Fibroblast of skin of left biceps (primary cell): ENCODE data around the gene ABCC5.
"Not testable (repeated sequence)": the region's sequence is repeated elsewhere in the genome, so short reads cannot be mapped to it uniquely, and the experiment has no call there.

ENCODE experiments used
- DNase-seq, 2 experiments: peaks; one replicate each; pipeline ENCODE4 v3.0.0-alpha.2; 2013; ENCODE audit warnings: low read depth in 2 of 2

ABCC5 gene

DNA sequence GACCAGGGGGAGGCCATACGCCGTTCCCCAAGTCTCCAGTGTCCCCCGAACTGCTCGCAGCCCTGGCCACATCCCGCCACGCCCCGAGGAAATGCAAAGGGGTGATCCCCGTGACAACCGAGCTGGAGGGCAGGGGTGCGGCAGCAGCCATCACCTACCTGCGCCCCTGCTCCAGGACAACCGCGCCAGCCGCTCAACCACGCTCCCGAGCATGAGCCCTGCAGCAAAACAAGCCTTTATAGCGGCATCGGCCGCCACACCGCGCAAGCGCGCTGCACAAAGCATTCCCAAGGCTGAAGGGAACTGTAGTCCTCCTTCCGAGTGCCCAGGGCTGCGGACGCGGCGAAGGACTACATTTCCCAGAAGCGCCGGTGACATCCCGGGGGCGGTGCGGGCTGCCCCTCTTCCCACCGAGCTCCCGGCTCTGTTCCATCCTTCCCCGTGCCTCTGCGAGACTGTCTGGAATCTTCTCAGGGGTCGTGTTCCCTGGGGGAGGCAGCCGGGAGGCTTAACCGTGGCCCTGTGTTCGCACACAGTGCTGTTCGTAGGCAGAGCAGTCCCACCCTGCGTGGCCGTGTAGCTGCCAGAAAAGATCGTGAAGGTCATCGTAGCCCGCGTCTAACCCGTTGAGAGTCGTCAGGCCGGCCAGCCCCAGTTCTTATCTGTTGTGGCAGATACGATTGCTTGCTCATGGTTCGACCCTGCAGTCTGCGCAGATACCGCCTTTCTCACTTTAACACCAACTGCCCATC lies at the start of gene ABCC5:
Gene ABCC5, minus strand, starts transcription at position 213 of the 752 bp plus-strand sequence. CDS start 3,492 bp downstream, outside the sequence.
- DNase-seq = peak; percentile 79 to 80

DNA sequence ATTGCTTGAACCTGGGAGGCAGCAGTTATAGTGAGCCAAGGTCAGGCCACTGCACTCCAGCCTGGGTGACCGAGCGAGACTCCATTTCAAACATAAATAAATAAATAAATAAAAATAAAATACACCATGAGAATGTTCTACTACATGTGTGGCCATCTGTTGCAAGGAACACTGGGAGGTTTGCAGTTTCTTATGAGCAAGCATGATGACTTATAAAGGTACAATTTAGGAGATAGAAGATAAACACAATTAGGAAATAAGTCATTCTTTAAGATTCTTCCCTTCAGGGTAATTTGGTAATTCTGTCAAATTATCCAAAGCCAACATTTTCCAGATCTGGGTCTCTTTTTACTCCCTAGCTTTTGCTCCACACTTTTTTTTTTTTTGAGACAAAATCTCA lies 48.5 kb upstream of the ABCC5 start:
- DNase-seq = no peak

DNA sequence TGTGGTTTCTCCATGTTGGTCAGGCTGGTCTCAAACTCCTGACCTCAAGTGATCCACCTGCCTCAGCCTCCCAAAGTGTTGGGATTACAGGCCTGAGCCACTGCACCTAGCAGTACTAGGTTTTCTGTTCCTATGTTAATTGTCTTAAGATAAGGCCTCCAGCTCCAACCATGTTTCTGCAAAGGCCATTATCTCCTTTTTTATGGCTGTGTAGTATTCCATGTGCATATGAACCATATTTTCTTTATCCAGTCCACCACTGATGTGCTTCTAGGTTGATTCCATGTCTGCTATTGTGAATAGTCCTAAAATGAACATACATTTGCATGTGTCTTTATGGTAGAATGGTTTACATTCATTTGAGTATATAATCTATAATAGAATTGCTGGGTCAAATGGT lies 45.0 kb upstream of the ABCC5 start:
- no peak for DNase-seq

DNA sequence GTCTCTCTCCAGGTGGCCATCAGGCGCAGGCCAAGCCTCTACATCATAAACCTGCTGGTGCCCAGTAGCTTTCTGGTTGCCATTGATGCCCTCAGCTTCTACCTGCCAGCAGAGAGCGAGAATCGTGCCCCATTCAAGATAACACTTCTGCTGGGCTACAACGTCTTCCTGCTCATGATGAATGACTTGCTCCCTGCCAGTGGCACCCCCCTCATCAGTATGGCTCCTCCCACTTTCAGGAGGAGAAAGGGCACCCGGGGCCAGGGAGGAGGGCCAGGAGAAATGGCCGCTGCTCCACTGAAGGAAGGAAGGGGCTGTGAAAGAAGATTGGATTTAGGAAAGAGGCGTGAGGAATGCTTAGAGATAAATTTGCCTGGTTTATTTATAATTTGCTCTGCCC lies 41.7 kb upstream of the ABCC5 start:
- no peak for DNase-seq

DNA sequence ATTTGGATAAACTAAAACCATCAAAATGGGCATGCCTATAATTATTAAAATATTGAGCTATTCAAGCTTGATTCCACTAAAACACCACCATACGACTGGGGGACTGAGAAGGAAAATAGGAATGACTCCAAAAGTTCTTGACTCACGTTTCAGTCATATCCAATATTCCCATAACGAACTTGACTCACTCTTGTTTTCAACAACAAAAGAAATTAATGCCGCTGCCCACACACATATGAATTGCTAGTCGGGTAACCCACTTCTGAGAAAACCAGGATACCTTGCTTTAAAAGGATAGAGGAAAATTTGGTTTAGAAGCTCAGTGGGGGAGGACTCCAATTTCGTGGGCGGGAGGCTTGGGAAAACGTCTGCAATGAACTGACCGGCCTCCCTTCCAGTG lies 40.3 kb upstream of the ABCC5 start:
- DNase-seq = peak; percentile 6 to 19

DNA sequence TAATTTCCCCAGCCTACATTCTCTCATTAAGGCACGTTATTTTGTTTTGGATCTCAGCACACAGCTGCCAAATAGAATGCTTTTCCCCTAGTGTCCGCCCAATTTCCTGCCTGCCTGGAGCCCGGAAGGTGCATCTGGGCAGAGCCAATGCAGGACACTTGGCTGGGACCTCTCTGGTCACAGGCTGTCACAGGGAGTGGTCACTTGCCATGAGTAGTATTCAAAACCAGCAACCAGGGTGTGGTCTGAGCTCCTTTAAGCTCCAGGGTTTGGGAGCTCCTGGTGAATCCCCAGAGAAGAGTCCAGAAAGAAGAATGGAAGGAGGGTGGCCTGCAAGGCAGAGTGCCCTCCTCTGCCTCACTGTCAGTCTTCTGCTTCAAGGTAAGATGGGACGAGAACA lies 35.1 kb upstream of the ABCC5 start, which contains the start of gene HTR3C:
Gene HTR3C, plus strand, starts transcription at position 281 of the 400 bp plus-strand sequence. Its CDS starts 34 bp downstream, at position 315.
- DNase-seq = no peak

DNA sequence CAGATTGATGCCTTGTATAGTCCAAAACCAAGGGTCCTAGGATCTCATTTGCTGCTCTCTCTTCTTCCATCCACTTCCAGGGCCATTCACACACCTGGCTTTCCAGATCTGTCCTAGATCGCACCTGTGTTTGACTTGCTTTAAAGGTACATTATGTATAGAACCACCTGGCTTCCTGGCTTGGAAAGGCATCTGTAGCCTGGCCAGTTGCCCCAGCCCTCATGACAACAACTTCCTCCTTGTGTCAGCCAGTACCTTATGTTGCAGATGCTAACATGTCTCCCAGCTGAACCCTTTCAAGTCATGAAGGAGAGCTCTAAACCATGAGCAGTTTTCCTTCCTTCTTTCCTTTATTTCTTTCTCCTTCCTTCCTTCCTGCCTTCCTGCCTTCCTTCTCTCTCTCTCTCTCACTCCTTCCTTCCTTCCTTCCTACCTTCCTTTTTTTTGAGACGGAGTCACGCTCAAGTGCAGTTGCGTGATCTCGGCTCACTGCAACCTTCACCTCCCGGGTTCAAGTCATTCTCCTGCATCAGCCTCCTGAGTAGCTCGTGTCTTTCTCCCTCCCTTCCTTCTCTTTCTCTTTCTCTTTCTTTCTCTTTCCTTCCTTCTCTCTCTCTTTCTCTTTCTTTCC lies 32.6 kb upstream of the ABCC5 start:
- DNase-seq = no peak

DNA sequence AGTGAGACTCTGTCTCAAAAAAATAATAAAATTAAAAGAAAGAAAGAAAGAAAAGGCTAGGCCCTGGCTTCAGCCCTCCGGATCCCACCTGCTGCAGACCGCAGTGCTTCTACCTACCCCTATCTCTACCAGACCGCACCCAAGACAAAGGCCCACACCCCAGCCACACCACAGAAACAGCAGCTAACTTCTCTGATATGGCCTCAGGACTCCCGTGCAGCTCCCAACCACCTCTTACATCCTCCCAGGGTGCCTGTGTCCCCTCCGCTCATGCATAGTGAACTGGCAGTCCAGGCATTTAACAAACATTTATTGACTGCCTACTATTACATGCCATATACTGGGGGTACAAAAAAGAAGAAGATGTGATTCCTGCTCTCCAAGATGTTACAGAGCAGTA lies 28.3 kb upstream of the ABCC5 start:
- no peak for DNase-seq

DNA sequence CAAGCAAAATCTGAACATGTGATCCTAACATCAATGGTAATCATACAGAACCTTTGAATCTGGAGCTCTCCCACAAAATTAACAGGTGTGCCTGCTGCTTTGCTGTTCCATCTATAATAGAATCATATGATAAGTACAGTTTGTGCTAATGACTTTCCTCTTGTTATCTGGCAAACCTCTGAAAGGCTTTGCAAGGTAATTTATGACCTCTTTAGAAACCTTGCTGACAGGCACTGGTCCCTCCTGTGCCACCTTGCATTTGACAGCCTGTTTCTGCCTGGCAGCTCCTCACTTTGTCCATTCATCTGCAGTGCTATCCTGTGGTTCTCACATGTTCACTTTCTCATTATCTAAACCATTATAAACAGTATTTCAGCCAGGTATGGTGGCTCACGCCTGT lies 24.9 kb upstream of the ABCC5 start:
- DNase-seq = no peak

DNA sequence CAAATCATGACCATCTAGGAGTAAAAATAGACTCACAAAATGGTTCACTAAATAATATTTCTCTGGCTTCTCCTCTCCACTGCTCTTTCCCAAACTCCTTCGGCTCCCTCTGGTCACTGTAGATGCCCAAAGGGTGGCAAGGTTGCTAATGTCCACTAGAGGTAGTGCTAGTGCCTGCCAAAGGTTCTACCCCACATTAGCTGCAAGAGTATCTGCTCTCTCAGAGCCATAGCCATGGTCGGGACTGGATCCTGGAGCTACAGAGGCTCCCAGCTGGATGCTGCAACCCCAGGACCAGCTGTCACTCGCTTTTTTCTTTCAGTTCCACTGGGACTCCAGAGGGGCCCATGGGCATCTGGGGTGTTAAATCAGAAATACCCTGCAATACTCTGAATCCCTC lies 22.3 kb upstream of the ABCC5 start:
- DNase-seq = no peak

DNA sequence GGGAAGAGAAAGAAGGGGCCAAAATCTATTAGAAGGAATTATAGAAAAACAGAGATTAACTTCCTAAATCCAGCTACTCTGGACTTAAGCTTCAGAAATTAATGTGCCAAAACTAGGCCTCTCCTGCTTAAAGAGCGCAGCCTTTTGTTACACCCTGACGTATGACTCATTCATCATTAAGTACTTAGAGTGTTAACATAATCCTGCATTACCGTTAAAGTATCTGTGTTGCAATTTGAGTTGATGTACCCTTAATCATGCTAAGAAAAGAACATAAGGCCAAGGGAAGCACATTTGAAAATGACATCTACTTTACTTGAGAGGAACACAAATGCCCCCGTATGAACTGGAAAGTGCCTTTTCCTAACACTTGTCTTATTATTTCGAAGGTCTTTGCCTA lies 21.7 kb upstream of the ABCC5 start:
- no peak for DNase-seq

DNA sequence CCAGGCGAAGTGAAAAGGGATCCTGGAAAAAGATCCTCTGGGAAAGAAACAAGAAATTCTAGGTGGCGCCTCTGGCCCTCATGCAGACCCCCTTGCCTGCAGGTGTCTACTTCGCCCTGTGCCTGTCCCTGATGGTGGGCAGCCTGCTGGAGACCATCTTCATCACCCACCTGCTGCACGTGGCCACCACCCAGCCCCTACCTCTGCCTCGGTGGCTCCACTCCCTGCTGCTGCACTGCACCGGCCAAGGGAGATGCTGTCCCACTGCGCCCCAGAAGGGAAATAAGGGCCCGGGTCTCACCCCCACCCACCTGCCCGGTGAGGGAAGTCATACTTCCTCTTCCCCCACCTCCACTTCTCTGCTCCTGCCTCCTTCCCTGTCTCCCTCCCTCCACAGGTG lies 20.6 kb upstream of the ABCC5 start:
- DNase-seq = not testable (repeated sequence)

DNA sequence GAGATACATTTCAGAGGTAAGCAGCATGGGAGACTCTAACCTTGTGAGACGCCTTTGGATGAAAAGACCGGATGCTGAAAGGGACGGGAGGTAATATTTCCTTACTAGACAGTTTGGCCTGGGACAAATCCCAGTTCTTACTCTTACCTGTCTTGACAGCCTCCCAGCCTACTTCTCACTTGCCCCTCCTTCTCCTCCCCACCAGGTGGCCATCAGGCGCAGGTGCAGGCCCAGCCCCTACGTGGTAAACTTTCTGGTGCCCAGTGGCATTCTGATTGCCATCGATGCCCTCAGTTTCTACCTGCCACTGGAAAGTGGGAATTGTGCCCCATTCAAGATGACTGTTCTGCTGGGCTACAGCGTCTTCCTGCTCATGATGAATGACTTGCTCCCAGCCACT lies 20.1 kb upstream of the ABCC5 start:
- no peak for DNase-seq

DNA sequence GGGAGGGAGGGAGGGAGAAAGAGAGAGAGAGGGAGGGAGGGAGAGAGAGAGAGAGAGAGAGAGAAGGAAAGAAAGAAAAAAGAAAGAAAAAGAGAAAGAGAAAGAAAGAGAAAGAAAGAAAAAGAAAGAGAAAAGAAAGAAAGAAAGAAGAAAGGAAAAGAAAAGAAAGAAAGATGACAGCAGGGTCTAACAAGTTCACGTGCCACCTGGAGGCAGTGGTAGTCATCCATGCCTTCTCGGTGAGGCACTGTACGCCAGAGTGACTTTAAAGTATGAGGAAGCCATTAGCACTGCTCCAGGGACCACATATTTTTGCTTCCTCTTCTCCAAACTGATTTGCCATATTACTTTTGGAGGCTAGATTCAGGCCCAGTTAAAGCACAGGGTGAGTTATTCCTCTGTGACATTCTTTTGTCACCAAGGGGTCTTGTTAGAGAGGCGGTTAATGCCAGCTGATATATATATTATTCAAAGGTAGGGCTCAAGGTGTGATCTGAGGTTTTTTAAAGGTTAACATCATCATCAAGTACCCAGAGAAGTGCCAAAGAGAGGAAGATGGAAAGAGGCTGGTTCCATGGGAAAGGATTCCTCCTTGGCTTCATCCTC lies 13.6 kb upstream of the ABCC5 start, which contains the start of gene HTR3D:
Gene HTR3D, plus strand, starts transcription at position 556 of the 606 bp plus-strand sequence. Its CDS starts 0 bp downstream, at position 556.
- no peak for DNase-seq

DNA sequence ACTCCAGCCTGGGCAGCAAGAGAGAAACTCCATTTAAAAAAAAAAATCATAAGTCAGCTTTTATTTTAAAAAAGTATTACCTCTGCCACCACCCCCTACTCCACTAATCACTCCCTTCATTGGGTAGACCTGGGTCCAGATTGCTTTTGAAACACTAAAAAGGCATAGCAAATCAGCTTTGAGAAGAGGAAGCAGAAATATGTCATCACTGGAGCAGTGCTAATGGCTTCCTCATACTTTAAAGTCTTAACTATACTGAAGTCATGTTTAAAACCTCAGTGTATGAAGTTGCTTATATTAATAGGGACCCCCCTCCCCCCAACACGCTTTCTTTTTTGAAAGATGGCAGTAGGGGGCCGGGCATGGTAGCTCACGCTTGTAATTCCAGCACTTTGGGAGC lies 12.9 kb upstream of the ABCC5 start:
- DNase-seq = no peak

DNA sequence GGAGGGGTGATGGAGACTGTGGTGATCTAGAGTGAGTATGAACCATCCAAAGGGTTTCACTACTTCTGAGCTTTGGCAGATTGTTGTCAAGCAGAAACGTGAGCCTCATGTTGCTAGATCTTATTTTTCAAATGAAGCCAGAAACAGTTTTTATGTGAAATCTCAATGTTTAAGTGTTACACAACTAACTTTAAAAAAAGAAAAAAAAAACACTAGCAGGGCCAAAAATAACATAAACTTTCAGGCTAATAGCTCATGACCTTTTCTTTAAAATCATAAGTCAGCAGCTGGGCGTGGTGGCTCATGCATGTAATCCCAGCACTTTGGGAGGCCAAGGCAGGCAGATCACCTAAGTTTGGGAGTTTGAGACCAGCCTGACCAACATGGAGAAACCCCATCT lies 11.8 kb upstream of the ABCC5 start:
- DNase-seq = no peak

DNA sequence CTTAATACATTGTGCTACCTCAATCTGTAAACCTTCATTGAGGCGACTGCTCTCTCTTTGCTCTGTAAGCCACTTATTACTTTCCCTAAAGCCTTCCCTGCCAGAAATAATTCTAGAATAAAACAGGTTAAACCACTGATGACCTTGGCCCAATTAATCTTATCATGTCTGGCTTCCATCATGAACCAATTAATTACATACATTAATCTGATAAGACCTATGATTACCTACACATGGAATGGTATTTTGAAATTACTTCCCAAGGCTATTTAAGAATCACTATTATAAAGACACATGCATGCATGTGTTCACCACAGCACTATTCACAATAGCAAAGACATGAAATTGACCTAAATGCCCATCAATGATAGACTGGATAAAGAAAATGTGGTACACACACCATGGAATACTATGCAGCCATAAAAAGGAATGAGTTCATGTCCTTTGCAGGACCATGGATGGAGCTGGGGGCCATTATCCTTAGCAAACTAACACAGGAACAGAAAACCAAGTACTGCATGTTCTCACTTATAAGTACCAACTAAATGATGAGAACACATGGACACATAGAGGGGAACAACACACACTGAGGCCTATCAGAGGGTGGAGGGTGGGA lies 10.7 kb upstream of the ABCC5 start:
- DNase-seq = not testable (repeated sequence)

DNA sequence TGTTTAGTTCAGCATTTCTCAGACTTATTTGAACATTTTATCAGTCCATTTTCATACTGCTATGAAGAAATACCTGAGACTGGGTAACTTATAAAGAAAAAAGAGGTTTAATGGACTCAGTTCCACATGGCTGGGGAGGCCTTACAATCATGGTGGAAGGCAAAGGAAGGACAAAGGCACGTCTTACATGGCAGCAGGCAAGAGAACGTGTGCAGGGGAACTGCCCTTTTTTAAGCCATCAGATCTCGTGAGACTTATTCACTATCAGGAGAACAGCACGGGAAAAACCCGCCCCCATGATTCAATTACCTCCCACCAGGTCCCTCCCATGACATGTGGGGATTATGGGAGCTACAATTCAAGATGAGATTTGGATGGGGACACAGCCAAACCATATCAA lies 7.6 kb upstream of the ABCC5 start:
- not testable (repeated sequence) for DNase-seq

DNA sequence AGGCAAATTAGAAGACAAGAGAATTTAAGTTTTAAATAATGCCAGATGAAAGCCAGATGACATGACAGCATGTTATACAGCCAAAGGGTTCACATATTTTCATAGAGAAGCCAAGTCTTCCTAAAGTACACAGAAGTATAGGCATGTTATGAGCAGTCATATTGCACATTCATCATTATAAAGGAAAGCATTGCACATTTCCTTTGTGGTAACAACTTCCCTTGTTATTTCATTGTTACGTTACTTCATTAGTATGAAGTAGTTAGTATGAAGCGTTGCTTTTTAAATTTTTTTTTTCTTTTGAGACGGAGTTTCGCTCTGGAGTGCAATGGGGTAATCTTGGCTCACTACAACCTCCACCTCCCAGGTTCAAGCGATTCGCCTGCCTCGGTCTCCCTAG lies 4.6 kb upstream of the ABCC5 start:
- DNase-seq = no peak

DNA sequence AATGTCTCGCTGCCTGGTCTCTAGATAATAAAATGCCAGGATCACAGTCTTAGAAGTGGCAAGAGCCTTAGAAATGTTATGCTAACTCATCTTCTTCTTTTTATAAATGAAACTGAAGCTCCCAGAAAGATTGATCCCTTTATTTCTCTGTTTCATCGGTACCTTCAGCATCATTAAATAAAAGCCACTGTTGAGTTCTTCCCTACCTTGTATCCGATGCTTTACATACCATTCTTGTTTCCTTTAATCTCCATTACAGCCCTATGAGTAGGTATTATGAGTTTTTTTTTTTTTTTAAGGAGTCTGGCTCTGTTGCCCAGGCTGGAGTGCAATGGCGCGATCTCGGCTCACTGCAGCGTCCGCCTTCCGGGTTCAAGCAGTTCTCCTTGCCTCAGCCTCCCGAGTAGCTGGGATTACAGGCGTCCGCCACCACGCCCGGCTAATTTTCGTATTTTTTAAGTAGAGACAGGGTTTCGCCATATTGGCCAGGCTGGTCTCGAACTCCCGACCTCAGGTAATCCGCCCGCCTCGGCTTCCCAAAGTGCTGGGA lies 815 bp upstream of the ABCC5 start:
- DNase-seq = no peak

DNA sequence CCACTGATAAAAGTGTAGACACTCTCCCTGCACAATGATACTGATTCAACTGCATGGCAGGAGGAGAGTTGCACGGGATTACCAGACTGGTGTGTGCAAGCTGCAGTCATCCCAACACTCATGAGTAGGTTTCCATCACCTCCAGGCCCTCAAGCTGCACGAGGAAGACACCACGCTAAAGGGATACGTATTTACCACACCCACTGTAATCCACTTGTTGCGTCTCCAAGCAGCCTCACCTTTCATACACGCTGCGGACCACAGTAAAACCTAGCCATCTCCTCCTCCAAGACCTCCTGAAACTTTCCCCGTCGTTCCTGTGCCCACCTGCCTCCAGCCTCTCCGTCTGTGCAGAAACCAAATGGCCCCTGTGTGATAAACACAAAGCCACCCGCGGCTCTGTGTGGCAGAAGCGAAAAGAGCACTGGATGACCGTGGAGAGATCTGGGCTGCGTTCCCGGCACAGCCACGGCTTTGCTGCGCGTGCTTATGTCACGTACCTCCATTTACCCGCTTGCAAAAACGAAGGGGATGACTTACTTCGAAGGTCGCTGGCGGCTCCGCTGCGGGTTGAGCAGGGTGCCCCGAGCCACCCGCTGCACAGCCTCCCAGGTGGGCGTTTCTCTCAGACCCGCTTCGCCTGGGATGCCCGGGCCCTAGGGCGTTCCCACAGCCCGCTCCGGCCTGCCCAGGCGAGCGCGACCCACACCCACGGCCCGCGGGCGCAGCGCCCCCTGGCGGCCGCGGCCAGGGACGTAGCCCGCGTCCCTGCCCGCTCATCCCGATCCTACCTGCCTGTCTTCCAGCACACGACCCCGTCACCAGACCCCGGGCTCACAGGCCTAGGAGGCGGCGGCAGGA lies 643 bp downstream of the ABCC5 start:
- no peak for DNase-seq
